ENCODE results near the gene NELFB. TPM values are rescaled to one million over a fixed set of nuclear protein-coding genes. Genes with fewer than 3 reads are reported as not detected.
A peak's percentile ranks its signal among the peaks of the same experiment; 100 is the strongest.
"Not testable (repeated sequence)": the region's sequence is repeated elsewhere in the genome, so short reads cannot be mapped to it uniquely, and the experiment has no call there.

Gene NELFB
- total RNA-seq, 1 donor from 2014 or later, result 37.9 TPM

DNA sequence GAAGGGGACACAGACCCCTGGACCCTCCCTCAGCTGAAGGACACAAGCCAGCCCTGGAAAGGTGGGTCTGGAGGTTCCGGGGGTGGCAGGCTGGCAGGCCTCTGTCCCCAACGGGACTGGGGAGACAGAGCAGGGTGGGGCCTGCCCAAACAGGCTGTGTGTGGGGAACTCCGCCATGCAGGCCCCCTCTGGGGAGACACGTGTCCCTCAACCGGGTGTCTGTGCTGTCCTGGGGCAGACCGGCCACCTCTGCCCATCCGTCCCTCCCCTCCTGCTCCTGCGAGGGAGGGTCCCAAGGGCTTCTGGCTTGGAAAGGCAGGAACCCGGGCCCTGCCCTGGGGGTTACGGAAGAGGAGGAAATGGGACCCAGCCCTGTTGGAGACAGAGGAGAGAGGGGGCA is 23.0 kb upstream of the NELFB start:
- intact Hi-C loops (cut with DNase I), result no loop called here
- ATAC-seq (no peak), DNase-seq (ENCODE audit: missing footprints) (no peak)

DNA sequence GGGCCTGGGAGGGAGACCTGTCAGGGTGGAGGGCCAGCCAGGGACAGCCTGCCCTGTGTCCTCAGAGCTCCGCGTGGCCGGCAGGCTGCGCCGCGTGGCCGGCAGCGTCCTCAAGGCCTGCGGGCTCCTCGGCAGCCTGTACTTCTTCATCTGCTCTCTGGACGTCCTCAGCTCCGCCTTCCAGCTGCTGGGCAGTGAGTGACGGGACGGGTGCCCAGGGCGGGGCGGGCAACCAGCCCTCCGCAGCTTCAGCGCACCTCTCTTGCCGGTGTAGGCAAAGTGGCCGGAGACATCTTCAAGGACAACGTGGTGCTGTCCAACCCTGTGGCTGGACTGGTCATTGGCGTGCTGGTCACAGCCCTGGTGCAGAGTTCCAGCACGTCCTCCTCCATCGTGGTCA is 22.6 kb upstream of the NELFB start:
- DNase-seq (ENCODE audit: missing footprints), result no peak
- no peak for ATAC-seq
- intact Hi-C loops (cut with DNase I), result no loop called here

- intact Hi-C loops (cut with DNase I), result no loop called here
- ATAC-seq, result no peak
- no peak for DNase-seq (ENCODE audit: missing footprints)
These were observed 21.8 kb upstream of the NELFB start for GRCh38 chr9:137233143-137233980.

- intact Hi-C loops (cut with DNase I), result no loop called here
- no peak for DNase-seq (ENCODE audit: missing footprints)
- no peak for ATAC-seq
These were observed 21.0 kb upstream of the NELFB start for GRCh38 chr9:137234055-137234697.

DNA sequence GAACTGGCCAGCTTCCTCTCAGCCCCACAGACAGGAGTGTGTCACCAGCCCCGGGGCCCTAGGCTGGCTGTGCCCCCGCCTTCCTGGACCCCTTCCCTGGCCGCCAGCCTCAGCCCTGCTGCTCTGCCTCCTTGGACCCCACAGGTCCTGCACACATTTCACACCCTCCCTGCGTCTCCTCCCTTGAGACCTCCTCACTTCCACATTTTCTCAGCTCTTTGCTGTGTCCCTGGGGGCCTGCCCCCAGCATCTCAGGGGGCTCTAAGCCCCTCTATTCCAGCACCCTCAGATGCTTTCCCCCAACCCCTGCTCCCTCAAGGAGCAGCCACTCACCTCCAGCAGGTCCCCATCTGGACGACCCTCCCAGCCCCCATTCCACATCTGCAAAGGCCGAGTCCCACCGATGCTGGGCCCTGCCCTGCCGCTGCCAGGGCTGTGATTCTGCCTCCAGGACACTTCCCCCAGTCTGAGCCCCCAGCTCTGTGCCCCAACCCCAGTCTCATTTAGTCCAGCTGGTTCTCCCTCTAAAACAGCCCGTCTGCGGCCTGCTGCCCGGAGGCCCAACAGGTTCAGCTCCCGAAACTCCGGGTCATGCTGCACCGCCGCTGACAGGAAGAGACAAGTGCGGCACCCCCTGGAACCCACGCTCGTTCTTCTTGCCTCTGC is 20.2 kb upstream of the NELFB start:
- ATAC-seq (no peak), DNase-seq (ENCODE audit: missing footprints) (no peak)
- intact Hi-C loops (cut with DNase I), result loop anchor here (5.0 kb wide), 1 partner anchor 48 kb away; the partner anchor contains the start of genes ANAPC2 and SSNA1

- intact Hi-C loops (cut with DNase I), result loop anchor here (5.0 kb wide), 1 partner anchor 48 kb away; the partner anchor contains the start of genes ANAPC2 and SSNA1
- no peak for ATAC-seq
- DNase-seq (ENCODE audit: missing footprints), result no peak
These were observed 19.5 kb upstream of the NELFB start for GRCh38 chr9:137235424-137236237.

DNA sequence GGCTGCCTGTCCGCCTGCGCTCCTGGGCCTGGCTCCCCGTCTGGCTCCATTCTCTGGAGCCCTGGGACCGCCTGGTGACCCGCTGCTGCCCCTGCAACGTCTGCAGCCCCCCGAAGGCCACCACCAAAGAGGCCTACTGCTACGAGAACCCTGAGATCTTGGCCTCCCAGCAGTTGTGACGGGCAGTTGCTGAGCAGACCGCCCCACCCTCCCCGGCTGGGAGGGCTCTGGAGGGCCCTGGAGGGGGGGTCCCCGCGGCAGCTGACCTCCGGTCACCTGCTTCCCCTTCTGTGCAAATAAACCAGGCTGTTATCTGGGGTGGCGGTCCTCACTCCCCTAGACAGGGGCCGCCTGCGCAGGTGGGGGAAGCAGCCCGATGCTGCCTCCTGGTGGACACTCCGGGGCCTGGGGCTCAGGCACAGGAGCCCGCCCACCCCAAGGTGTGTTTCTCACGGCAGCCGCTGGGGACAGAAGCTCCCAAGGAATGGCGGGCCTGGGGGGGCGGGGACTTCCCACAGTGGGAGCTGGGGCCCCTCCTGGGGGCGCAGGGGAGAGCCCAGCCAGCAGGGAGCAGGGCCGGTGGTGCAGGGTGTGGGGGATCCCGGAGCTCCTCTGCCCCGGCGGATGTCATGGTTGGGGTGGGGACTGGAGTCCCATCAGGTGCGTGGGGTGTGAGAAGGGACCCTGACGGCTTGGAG is 18.7 kb upstream of the NELFB start:
- peak; percentile 29 for ATAC-seq
- intact Hi-C loops (cut with DNase I), result loop anchor here (5.0 kb wide), 1 partner anchor 49 kb away; the partner anchor contains the start of genes ANAPC2 and SSNA1

GRCh38 chr9:137236936-137237421 is 18.1 kb upstream of the NELFB start:
- intact Hi-C loops (cut with DNase I), result loop anchor here (5.0 kb wide), 1 partner anchor 50 kb away; the partner anchor contains the start of genes ANAPC2 and SSNA1
- ATAC-seq (no peak), DNase-seq (ENCODE audit: missing footprints) (no peak)

More for the DNA sequence above, 18.7 kb upstream of the NELFB start:
- DNase-seq (ENCODE audit: missing footprints), result peak; percentile 92

GRCh38 chr9:137237759-137238726 is 17.1 kb upstream of the NELFB start:
- DNase-seq (ENCODE audit: missing footprints) (no peak), ATAC-seq (no peak)
- intact Hi-C loops (cut with DNase I), result loop anchor here (5.0 kb wide), 1 partner anchor 51 kb away; the partner anchor contains the start of genes ANAPC2 and SSNA1

DNA sequence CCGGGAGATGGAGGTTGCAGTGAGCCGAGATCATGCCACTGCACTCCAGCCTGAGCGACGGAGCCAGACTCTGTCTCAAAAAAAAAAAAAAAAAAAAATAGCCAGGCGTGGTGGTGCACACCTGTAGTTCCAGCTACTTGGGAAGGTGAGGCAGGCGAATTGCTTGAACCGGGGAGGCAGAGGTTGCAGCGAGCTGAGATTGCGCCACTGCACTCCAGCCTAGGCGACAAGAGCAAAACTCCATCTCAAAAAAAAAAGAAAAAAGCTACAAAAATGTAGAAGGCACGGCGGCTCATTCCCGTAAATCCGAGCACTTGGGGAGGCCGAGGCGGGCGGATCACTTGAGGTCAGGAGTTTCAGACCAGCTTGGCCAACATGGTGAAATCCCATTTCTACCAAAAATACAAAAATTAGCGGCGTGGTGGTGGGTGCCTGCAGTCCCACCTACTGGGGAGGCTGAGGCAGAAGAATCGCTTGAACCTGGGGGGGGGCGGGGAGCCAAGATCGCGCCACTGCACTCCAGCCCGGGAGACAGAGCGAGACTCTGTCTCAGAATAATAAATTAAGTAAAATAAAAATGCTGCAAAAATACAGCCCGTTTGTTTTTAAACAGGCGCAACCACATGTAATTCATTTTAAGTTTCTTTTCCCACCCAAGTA is 15.5 kb upstream of the NELFB start:
- DNase-seq (ENCODE audit: missing footprints); ATAC-seq: not testable (repeated sequence)
- intact Hi-C loops (cut with DNase I), result loop anchor here (2.0 to 5.0 kb wide), 3 partner anchors 37 to 61 kb away; partner anchors contain the start of genes ANAPC2, SSNA1 and TOR4A

- ATAC-seq (peak; percentile 70), DNase-seq (ENCODE audit: missing footprints) (peak; percentile 91)
- intact Hi-C loops (cut with DNase I), result loop anchor here (2.0 kb wide), 2 partner anchors 36 to 60 kb away; partner anchors contain the start of gene TOR4A
These were observed 14.7 kb upstream of the NELFB start for GRCh38 chr9:137240318-137240840.

- ATAC-seq, result peak; percentile 91
- intact Hi-C loops (cut with DNase I), result loop anchor here (2.0 kb wide), 2 partner anchors 36 to 60 kb away; partner anchors contain the start of gene TOR4A
- DNase-seq (ENCODE audit: missing footprints), result peak; percentile 99
These were observed 14.2 kb upstream of the NELFB start, which contains the start of gene TUBB4B for GRCh38 chr9:137240841-137241489. TSS of gene TUBB4B (plus strand) at chr9:137241287. CDS start at chr9:137241361, 74 bp downstream.

DNA sequence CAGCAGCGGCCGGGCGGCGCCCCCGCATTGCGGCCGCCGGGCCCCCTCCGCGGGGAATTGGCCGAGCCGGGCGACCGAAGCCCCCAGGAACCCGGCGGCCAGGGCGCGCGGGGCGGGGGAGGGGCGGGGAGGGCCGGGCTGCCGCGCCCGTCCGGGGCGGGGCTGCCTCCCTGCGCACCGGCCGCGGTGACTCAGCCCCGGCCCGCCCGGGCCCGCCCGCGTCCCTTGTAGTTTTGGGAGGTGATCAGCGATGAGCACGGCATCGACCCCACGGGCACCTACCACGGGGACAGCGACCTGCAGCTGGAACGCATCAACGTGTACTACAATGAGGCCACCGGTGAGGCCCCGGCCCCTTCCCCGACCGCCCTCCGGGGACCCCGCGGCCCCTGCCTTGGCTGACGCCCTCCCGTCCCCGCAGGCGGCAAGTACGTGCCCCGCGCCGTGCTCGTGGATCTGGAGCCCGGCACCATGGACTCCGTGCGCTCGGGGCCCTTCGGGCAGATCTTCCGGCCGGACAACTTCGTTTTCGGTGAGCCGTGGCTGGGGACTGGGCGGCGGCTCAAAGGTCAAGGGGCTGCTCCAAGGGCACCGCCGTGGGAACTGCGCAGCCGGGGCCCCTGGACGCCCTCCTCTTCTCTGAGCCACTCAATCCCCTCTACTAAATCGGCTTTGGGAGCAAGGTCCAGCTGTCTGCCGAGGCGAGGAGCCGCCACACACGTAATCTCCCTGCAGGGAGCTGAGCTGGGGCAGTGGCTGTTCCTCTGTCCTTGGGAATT is 13.4 kb upstream of the NELFB start:
- ATAC-seq (no peak), DNase-seq (ENCODE audit: missing footprints) (peak; percentile 87)
- intact Hi-C loops (cut with DNase I), result loop anchor here (2.0 kb wide), 2 partner anchors 35 to 59 kb away; partner anchors contain the start of gene TOR4A

All from Right ventricle myocardium inferior (tissue), 1 donor.